SK-N-SH treated with all-trans-retinoic acid at 6 μM for 48 hours (cell line): ENCODE results near the gene C22orf39.

ENCODE experiments used
- ARNTL ChIP-seq: fragments of 450-650 bp; formaldehyde crosslinking; IDR thresholded peaks from 2 replicates; pipeline ENCODE4 v1.5.0; 2020; ENCODE audit warnings: low read depth, mild to moderate bottlenecking, moderate library complexity, borderline replicate concordance
- BACH2 ChIP-seq: fragments of 250-450 bp; sonication (Bioruptor Pico); IDR thresholded peaks from 2 replicates; pipeline ENCODE4 v1.9.0; 2021; ENCODE audit warnings: mild to moderate bottlenecking, borderline replicate concordance
- ESRRG ChIP-seq: fragments of 250-450 bp; sonication (Bioruptor Pico); IDR thresholded peaks from 2 replicates; pipeline ENCODE4 v1.6.1; 2021; ENCODE audit warnings: mild to moderate bottlenecking
- TOX ChIP-seq: fragments of 250-450 bp; sonication (Bioruptor Pico); IDR thresholded peaks from 2 replicates; pipeline ENCODE4 v1.8.0; 2021; ENCODE audit warnings: mild to moderate bottlenecking, moderate library complexity, borderline replicate concordance
- ZFP3 ChIP-seq: fragments of 250-450 bp; sonication (Bioruptor Pico); IDR thresholded peaks from 2 replicates; pipeline ENCODE4 v1.5.0; 2020; ENCODE audit warnings: mild to moderate bottlenecking, moderate library complexity

DNA sequence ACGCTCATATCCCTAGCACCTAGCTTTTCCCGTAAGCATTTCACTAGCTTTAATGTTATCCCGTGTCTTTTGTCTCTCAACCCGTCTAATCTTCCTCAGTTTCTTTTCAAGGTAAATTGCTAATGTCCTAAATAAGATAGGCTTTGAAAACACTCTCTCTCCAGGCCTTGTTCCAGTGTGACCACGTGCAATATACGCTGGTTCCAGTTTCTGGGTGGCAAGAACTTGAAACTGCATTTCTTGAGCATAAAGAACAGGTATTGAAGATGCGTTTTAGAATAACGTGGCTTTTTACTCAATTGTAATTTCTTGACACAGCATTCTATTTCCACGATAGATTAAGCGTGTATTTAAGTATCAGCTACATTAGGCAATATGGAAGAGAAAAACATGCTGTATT lies 33.3 kb upstream of the C22orf39 start:
- TF ChIP-seq TOX (CRISPR knock-in tag) (no peak), ZFP3 (CRISPR knock-in tag) (no peak), ARNTL (CRISPR knock-in tag) (no peak), BACH2 (no peak), ESRRG (CRISPR knock-in tag) (no peak)
